ENCODE results near the gene PLAC8.

PLAC8 gene

GRCh38 chr4:83129264-83129663 lies 14.7 kb upstream of the PLAC8 start:
- Histone ChIP-seq H3K27me3 (ENCODE audit: insufficient read depth, low read depth, severe bottlenecking) (no peaks in the 10 kb centered on the region), H3K4me3 (ENCODE audit: low read depth, low read length) (no peak overlapping the region), H3K27ac (no peak overlapping the region), H3K36me3 (no peaks in the 10 kb centered on the region), H3K9me3 (ENCODE audit: severe bottlenecking) (no peaks in the 10 kb centered on the region)
- no peak for TF ChIP-seq CTCF (IDR thresholded peaks at IDR 0.05; ENCODE audit: low read depth, low read length)
- no peak for DNase-seq

- H3K9me3 ChIP-seq (ENCODE audit: severe bottlenecking) = no peaks in the 10 kb centered on the region
- DNase-seq = no peak
- no peak for TF ChIP-seq CTCF (IDR thresholded peaks at IDR 0.05; ENCODE audit: low read depth, low read length)
- no peak overlapping the region for H3K27ac ChIP-seq
- no peak overlapping the region for H3K4me3 ChIP-seq (ENCODE audit: low read depth, low read length)
- H3K36me3 ChIP-seq = no peaks in the 10 kb centered on the region
- H3K27me3 ChIP-seq (ENCODE audit: insufficient read depth, low read depth, severe bottlenecking) = no peaks in the 10 kb centered on the region
Observed at GRCh38 chr4:83128240-83128929, 13.9 kb upstream of the PLAC8 start.

GRCh38 chr4:83125738-83126141 lies 11.2 kb upstream of the PLAC8 start:
- Histone ChIP-seq H3K9me3 (ENCODE audit: severe bottlenecking) (no peaks in the 10 kb centered on the region), H3K27ac (no peak overlapping the region), H3K4me3 (ENCODE audit: low read depth, low read length) (no peak overlapping the region), H3K36me3 (no peaks in the 10 kb centered on the region), H3K27me3 (ENCODE audit: insufficient read depth, low read depth, severe bottlenecking) (no peaks in the 10 kb centered on the region)
- no peak for TF ChIP-seq CTCF (IDR thresholded peaks at IDR 0.05; ENCODE audit: low read depth, low read length)
- DNase-seq = no peak

- no peak for TF ChIP-seq CTCF (IDR thresholded peaks at IDR 0.05; ENCODE audit: low read depth, low read length)
- Histone ChIP-seq H3K9me3 (ENCODE audit: severe bottlenecking) (no peaks in the 10 kb centered on the region), H3K27me3 (ENCODE audit: insufficient read depth, low read depth, severe bottlenecking) (no peaks in the 10 kb centered on the region), H3K36me3 (no peaks in the 10 kb centered on the region), H3K4me3 (ENCODE audit: low read depth, low read length) (no peak overlapping the region), H3K27ac (no peak overlapping the region)
- no peak for DNase-seq
Observed at GRCh38 chr4:83124111-83124780, 9.7 kb upstream of the PLAC8 start.

GRCh38 chr4:83121246-83121645 lies 6.7 kb upstream of the PLAC8 start:
- Histone ChIP-seq H3K4me3 (ENCODE audit: low read depth, low read length) (no peak overlapping the region), H3K27ac (no peak overlapping the region), H3K27me3 (ENCODE audit: insufficient read depth, low read depth, severe bottlenecking) (no peaks in the 10 kb centered on the region), H3K36me3 (no peaks in the 10 kb centered on the region), H3K9me3 (ENCODE audit: severe bottlenecking) (no peaks in the 10 kb centered on the region)
- DNase-seq = no peak
- no peak for TF ChIP-seq CTCF (IDR thresholded peaks at IDR 0.05; ENCODE audit: low read depth, low read length)
